CD4-positive, alpha-beta T cell treated with Interleukin-6 for 4 hours (primary cell): ENCODE results near the gene AIFM2.
"Not testable (repeated sequence)": the region's sequence is repeated elsewhere in the genome, so short reads cannot be mapped to it uniquely, and the experiment has no call there.

Experiments
- DNase-seq: peaks from one replicate; pipeline ENCODE4 v3.0.0-alpha.2; 2020; ENCODE audit warnings: mixed read lengths

AIFM2 gene

DNA sequence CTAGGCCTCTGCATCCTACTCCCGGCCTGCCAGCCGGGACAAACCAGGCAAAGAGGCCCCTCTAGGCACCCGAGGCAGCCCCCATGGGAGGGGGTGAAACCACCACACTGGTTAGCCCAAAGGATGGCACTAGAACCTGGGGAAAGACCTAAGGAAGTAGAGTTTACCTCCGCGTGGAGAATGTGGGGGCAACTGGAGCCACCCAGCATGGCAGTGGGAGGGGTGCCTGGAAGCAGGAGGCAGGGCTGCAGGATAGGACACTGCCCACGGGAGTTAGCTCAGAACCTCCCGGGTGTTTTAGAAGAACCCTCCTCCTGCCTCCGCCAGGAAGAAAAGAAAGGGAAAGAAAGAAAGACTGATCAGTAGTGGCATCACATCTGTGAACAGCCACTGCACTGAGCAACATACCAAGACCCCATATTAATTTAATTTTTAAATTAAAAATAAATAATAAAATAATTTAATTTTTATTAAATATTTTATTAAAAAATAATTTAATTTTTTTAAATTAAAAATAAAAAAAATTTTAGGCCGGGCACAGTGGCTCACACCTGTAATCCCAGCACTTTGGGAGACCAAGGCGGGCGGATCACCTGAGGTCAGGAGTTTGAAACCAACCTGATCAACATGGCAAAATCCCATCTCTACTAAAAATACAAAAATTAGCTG is 11.2 kb downstream of the AIFM2 start:
- no peak for DNase-seq

GRCh38 chr10:70120417-70120816 is 12.2 kb downstream of the AIFM2 start:
- DNase-seq: no peak

- DNase-seq: no peak
Observed at GRCh38 chr10:70119623-70120022, 13.0 kb downstream of the AIFM2 start.

DNA sequence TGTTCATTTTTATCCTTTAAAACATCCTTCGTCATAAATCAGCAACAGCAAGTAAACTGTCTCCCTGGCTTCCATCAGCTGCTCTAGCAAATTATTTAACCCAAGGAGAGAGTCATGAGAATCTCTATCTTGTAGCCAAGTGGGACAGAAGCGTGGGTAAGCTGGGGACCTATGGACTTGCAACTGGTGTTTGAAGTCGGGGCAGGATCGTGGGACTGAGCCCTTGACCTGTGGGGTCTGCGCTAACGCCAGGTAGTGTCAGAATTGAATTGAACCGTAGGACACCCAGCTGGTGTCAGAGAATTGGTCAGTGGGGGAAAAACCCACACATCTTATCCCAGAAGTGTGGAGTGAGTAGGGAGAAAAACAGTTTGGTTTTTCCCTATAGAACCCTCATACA is 13.4 kb downstream of the AIFM2 start:
- no peak for DNase-seq

- no peak for DNase-seq
Observed at GRCh38 chr10:70118196-70118595, 14.4 kb downstream of the AIFM2 start.

DNA sequence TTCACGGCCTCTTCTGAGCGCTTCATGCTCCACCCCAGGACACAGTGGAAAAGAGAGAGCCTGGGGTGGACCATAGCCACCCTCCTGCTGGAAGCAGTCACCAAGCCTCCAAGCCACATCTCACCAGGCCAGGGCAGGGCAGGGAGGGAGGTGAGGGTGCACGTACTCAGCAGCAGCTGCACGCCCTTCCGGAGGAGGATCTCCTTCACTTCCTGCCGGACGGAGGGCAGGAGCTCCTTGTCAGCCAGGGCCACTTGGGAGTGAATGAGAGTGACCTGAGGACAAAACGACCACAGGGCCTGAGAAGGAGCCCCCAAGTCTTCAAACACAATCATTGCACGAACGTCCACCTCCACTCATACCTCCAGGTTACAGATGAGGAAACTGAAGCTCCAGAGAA is 15.0 kb downstream of the AIFM2 start:
- no peak for DNase-seq

GRCh38 chr10:70115948-70116682 is 16.5 kb downstream of the AIFM2 start:
- peak; percentile 66 for DNase-seq

GRCh38 chr10:70114902-70115301 is 17.7 kb downstream of the AIFM2 start:
- DNase-seq: no peak

DNA sequence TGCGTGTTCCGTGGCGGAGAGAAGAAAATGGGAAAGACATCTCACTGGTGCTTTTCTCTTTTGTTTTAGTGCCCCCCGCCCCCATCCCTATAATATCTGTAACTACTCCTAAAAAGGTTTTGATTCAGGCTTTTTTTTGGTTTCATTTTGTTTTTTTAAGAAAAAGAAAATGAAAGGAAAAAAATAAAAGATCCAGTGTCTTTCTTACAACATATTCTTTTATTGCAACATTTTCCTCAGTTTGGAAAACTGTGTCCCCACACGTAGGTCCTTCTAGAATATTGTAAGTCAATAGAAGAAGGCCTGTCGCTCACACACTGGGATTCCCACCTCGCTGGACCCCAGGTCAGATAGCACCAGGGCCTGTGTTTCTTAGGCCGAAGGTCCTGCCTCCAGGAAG is 20.6 kb downstream of the AIFM2 start:
- no peak for DNase-seq

GRCh38 chr10:70111496-70111895 is 21.1 kb downstream of the AIFM2 start:
- DNase-seq: no peak

- no peak for DNase-seq
Observed at GRCh38 chr10:70109064-70109729, 23.4 kb downstream of the AIFM2 start.

- DNase-seq: peak; percentile 9
Observed at GRCh38 chr10:70106958-70107791, 25.4 kb downstream of the AIFM2 start.

DNA sequence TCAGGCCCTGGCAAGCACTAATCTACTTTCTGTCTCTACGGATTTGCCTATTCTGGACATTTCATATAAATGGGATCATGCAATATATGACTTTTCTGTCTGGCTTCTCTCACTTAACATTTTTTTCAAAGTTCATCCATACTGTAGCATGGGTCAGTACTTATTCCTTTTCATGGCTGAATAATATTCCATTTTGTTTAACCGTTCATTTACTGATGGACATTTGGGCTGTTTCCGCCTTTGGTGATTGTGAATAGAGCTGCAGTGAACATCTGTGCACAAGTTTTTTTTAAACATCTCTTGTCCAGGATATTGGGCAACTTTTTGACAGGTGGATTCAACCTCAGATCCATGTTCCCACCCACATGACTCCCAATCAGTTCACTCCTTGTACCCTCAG is 31.0 kb downstream of the AIFM2 start:
- no peak for DNase-seq

GRCh38 chr10:70101068-70101562 is 31.5 kb downstream of the AIFM2 start:
- DNase-seq: not testable (repeated sequence)

GRCh38 chr10:70098271-70098670 is 34.4 kb downstream of the AIFM2 start:
- DNase-seq: no peak

DNA sequence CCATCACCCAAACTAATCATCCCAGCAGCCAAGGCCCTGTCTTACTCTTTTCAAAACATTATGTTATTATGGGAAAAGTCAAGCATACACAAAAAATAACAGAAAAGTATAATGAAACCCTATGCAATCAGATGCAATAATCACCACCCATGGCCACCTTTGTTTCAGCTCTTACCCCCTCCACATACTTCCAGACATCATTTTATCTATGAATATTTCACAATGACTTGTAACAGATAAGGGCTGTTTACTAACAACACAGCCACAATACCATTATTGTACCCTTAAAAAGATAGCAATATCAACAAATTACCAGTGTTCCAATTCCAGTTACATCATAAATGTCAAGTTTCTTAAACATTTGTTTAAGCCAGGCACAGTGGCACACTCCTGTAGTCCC is 35.2 kb downstream of the AIFM2 start:
- DNase-seq: no peak

DNA sequence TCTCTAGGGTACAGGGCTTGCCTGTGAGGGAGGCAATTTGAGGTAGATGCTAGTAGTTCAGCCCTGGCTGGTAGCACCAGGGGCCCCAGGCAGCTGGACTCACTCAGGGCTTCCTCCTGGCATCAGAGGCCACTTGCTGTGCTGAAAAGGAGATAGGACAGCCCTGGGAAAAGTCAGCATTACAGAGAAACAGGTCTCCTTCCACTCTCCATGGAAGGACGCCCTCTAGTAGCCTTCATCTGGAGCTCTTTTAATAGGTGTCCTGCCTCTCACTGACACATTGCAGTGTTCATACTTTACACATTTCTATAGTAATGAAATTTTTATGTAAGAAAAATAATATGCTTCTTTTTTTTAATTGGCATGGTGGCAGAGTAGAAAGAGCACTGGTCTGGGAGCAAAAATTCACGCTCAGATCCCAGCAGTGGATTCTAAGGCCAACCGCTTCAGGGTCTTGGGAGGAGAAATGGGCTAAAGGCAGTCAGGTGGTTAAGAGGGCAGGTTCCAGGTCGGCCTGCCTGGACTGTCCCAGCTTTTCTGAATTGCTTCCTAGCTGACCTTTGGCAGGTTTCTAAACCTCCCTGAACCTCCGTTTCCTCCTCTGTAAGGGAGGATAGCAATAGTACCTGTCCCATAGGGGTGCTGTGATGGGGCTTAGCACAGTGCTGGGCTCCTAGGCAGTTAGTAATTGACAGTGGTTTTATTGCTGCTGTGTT is 35.8 kb downstream of the AIFM2 start:
- DNase-seq: no peak

DNA sequence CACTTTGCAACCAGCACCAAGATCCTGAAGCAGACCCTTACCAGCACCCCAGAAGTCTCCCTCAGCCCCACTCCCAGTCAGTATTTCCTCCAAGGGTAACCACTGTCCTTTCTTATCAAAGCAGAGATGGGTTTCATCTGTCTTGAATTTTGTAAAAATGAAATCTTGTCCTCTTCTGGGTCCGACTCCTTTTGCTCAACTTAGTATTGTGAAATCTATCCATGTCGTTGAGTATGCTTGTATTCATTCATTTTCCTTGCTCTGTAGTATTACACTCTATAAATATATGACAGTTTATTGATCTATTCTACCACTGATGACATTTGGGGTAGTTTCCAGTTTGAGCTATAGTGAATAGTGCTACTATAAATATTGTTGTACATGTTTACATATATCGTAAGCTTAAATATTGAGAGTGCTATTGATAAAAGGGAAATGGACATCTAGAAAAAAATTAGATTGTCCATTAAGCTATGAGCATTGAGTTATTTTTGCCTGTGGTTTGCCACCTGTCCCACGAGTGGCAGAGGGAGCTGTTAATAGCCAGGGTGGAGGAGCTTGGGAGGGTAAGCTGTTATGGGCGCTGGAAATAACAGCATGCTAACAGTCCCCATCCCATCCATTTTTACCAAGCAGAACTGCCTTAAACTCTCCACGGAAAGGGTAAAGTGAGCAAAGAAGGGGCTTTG is 36.5 kb downstream of the AIFM2 start:
- no peak for DNase-seq

DNA sequence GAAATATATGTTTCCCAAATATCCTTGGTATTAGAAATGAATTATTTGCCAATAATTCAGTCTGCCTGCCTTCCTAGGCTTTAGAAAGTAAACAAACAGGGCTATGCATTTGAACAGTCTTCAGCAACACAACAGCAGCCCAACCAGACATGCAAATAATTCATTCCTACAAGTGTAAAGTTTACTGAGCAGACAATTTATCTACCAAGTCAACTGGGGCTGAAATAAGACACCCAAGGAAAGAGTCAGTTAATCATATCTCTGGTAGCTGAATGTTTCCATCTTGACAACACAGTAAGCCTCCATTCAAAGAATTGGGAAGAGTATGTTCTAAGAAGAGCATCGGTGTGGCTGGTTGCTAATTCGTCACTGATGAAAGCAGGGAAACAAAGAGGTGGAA is 38.4 kb downstream of the AIFM2 start:
- DNase-seq: no peak

GRCh38 chr10:70093335-70093944 is 39.2 kb downstream of the AIFM2 start:
- peak; percentile 44 for DNase-seq

DNA sequence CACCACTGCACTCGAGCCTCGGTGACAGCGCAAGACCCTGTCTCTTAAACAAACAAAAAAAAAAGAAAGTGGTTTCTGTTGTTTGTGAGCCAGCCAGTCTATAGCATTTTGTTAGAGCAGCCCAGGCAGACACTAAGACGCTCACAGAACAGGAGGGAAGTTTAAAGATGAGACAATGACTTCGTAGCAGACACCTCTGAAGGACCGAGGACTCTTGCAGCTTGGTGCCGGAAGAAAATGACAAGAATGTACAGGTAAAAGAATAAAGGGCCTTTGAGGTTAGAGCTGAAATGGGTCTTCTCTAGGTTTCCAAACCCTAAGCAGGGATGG is 40.3 kb downstream of the AIFM2 start:
- no peak for DNase-seq
